RWPE2 (cell line): ENCODE results near the gene GDI2.
"Not testable (repeated sequence)": the region's sequence is repeated elsewhere in the genome, so short reads cannot be mapped to it uniquely, and the experiment has no call there.

ENCODE experiments used
- ATAC-seq: fragments of 200-7000 bp; cut with Tn5 transposase; 3 replicates; pipeline ENCODE4 v1.9.1; 2021; ENCODE audit warnings: low read depth
- DNase-seq: peaks from one replicate; pipeline ENCODE4 v3.0.0-alpha.2; 2020; ENCODE audit warnings: low spot score
- H3K27ac ChIP-seq: fragments of 450-650 bp; 2 replicates; pipeline ENCODE4 v1.5.1; 2017; ENCODE audit warnings: mild to moderate bottlenecking; ENCODE audit not compliant: poor library complexity, severe bottlenecking
- H3K27me3 ChIP-seq: fragments of 250-450 bp; sonication (Bioruptor Pico); 2 replicates; pipeline ENCODE4 v1.5.1; 2021; ENCODE audit warnings: mild to moderate bottlenecking, moderate library complexity; ENCODE audit not compliant: insufficient read depth, poor library complexity, severe bottlenecking
- H3K36me3 ChIP-seq: fragments of 250-450 bp; sonication (Bioruptor Pico); 2 replicates; pipeline ENCODE4 v1.5.1; 2020; ENCODE audit warnings: low read depth, mild to moderate bottlenecking, moderate library complexity
- H3K4me1 ChIP-seq: fragments of 250-450 bp; sonication (Bioruptor Pico); 2 replicates; pipeline ENCODE4 v1.5.1; 2021; ENCODE audit warnings: mild to moderate bottlenecking, moderate library complexity; ENCODE audit not compliant: insufficient read depth, poor library complexity, severe bottlenecking
- H3K4me3 ChIP-seq: fragments of 250-450 bp; sonication (Bioruptor Pico); 2 replicates; pipeline ENCODE4 v1.5.1; 2021; ENCODE audit warnings: mild to moderate bottlenecking, moderate library complexity; ENCODE audit not compliant: severe bottlenecking
- H3K9me3 ChIP-seq: fragments of 250-450 bp; sonication (Bioruptor Pico); 2 replicates; pipeline ENCODE4 v1.5.1; 2021; ENCODE audit warnings: mild to moderate bottlenecking, moderate library complexity; ENCODE audit not compliant: severe bottlenecking
- CTCF ChIP-seq: fragments of 450-650 bp; IDR thresholded peaks from one replicate; pipeline ENCODE4 v1.5.1; 2017; ENCODE audit warnings: mild to moderate bottlenecking, moderate library complexity; ENCODE audit not compliant: poor library complexity, severe bottlenecking

Gene GDI2

GRCh38 chr10:5827841-5828240, 14.6 kb upstream of the GDI2 start:
- no peak overlapping the region for H3K4me3 ChIP-seq

GRCh38 chr10:5826511-5826910, 13.3 kb upstream of the GDI2 start:
- ATAC-seq, H3K27me3 ChIP-seq, H3K4me1 ChIP-seq, H3K36me3 ChIP-seq, H3K4me3 ChIP-seq, H3K9me3 ChIP-seq, DNase-seq, H3K27ac ChIP-seq: not testable (repeated sequence)

More at GRCh38 chr10:5827841-5828240, 14.6 kb upstream of the GDI2 start:
- no peak overlapping the region for H3K27ac ChIP-seq
- ATAC-seq (no peak), DNase-seq (no peak)
- H3K9me3 ChIP-seq, result no peaks in the 10 kb centered on the region
- H3K36me3 ChIP-seq, result no peaks in the 10 kb centered on the region
- no peaks in the 10 kb centered on the region for H3K27me3 ChIP-seq
- no peak for TF ChIP-seq CTCF
- no peaks in the 10 kb centered on the region for H3K4me1 ChIP-seq

- no peaks in the 10 kb centered on the region for H3K36me3 ChIP-seq
- H3K9me3 ChIP-seq, result no peaks in the 10 kb centered on the region
- no peak overlapping the region for H3K27ac ChIP-seq
- ATAC-seq, result no peak
- peaks cover 6% of the 10 kb centered on the region for H3K4me1 ChIP-seq
- H3K27me3 ChIP-seq, result no peaks in the 10 kb centered on the region
- TF ChIP-seq CTCF, result no peak
- H3K4me3 ChIP-seq, result no peak overlapping the region
- DNase-seq, result no peak
These were observed 5.7 kb upstream of the GDI2 start for GRCh38 chr10:5818894-5819293.

GRCh38 chr10:5818048-5818331, 4.8 kb upstream of the GDI2 start:
- H3K36me3 ChIP-seq, result no peaks in the 10 kb centered on the region
- H3K9me3 ChIP-seq, result no peaks in the 10 kb centered on the region
- H3K27ac ChIP-seq, result no peak overlapping the region
- no peak for DNase-seq
- no peaks in the 10 kb centered on the region for H3K27me3 ChIP-seq
- H3K4me1 ChIP-seq, result peaks cover 6% of the 10 kb centered on the region
- TF ChIP-seq CTCF, result no peak
- no peak for ATAC-seq
- H3K4me3 ChIP-seq, result no peak overlapping the region

- Histone ChIP-seq H3K9me3 (no peaks in the 10 kb centered on the region), H3K27ac (no peak overlapping the region), H3K4me3 (no peak overlapping the region), H3K36me3 (no peaks in the 10 kb centered on the region), H3K4me1 (peaks cover 6% of the 10 kb centered on the region), H3K27me3 (no peaks in the 10 kb centered on the region)
- DNase-seq (no peak), ATAC-seq (no peak)
- no peak for TF ChIP-seq CTCF
These were observed 4.3 kb upstream of the GDI2 start for GRCh38 chr10:5817322-5818047.
